GM18526 (cell line): ENCODE measurements around the gene TNP1.

ENCODE experiments used
- POLR2A ChIP-seq: IDR thresholded peaks from 3 replicates; pipeline ENCODE4 v1.6.1; 2011; ENCODE audit not compliant: insufficient read length; ENCODE audit errors: extremely low read depth

The TNP1 gene

GRCh38 chr2:216862628-216863398 is 2.9 kb upstream of the TNP1 start:
- no peak for TF ChIP-seq POLR2A

GRCh38 chr2:216860426-216861137 is 718 bp upstream of the TNP1 start:
- no peak for TF ChIP-seq POLR2A

- no peak for TF ChIP-seq POLR2A
Observed at GRCh38 chr2:216858312-216858711, 1.6 kb downstream of the TNP1 start.

GRCh38 chr2:216857131-216857550 is 2.7 kb downstream of the TNP1 start:
- no peak for TF ChIP-seq POLR2A

GRCh38 chr2:216856406-216857065 is 3.3 kb downstream of the TNP1 start:
- TF ChIP-seq POLR2A: no peak

- no peak for TF ChIP-seq POLR2A
Observed at GRCh38 chr2:216855605-216856004, 4.3 kb downstream of the TNP1 start.

GRCh38 chr2:216855079-216855478 is 4.8 kb downstream of the TNP1 start:
- TF ChIP-seq POLR2A: no peak

- TF ChIP-seq POLR2A: no peak
Observed at GRCh38 chr2:216851486-216852090, 8.3 kb downstream of the TNP1 start.

GRCh38 chr2:216850665-216851322 is 9.1 kb downstream of the TNP1 start:
- no peak for TF ChIP-seq POLR2A

- TF ChIP-seq POLR2A: no peak
Observed at GRCh38 chr2:216849987-216850386, 9.9 kb downstream of the TNP1 start.

- no peak for TF ChIP-seq POLR2A
Observed at GRCh38 chr2:216845426-216845825, 14.4 kb downstream of the TNP1 start.

GRCh38 chr2:216842636-216843035 is 17.2 kb downstream of the TNP1 start:
- TF ChIP-seq POLR2A: no peak

GRCh38 chr2:216839688-216840087 is 20.2 kb downstream of the TNP1 start:
- TF ChIP-seq POLR2A: no peak

GRCh38 chr2:216838151-216838550 is 21.7 kb downstream of the TNP1 start:
- no peak for TF ChIP-seq POLR2A

GRCh38 chr2:216837740-216838139 is 22.1 kb downstream of the TNP1 start:
- TF ChIP-seq POLR2A: no peak
